HEK293T (cell line): Measurements from ENCODE around the gene HHEX.

Experiments used
- L3MBTL2 ChIP-seq: fragments of 450-650 bp; conservative IDR thresholded peaks from 2 replicates; pipeline ENCODE4 v1.6.1; 2016; ENCODE audit warnings: mild to moderate bottlenecking
- ZNF384 ChIP-seq: fragments of 450-650 bp; IDR thresholded peaks from 2 replicates; pipeline ENCODE4 v1.6.1; 2016

DNA sequence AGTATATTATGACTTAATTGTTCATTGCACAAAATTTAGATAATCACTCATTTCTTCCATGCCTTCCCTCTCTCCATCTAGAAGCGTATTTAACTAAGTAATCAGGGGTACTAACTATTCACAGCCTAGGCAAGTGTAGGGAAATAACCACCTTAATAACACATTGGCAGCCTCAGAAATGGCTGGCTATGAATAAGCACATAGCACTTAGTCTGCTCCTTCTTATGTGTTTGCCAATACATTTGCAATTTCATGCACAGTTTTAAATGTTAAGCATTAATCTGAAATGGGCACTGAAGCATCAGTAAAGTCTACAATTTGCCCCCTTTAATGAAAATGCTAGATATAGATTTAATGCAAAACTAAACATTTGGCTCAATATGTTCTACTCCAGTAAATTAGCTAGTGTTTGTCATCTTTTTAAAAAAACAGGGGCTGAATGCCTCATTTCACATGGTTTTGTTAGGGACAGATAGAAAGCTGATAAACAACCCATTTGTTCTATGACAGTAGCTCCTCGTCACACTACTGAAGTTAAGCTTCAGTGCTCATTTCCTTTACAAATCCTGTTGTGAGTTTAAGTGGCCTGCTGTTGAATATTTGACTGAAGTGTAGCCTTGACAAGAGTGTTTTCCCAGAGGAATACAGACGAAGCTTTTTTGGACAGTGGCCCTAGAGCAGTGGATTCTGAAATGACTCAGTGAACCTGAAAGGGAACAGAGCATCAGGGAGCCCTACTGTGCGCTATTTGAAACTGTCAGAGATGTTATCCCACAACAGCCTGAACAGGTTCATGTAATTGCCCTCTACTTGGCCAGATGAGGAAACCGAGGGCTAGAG lies 30.5 kb downstream of the HHEX start:
- TF ChIP-seq ZNF384 (no peak), L3MBTL2 (no peak)
